Mucosa of descending colon (tissue), 3 donors: Measurements from ENCODE around the gene RSPH9. TPM values are rescaled to one million over a fixed set of nuclear protein-coding genes. Genes with fewer than 3 reads are reported as not detected.
"Not testable (repeated sequence)": the region's sequence is repeated elsewhere in the genome, so short reads cannot be mapped to it uniquely, and the experiment has no call there.

Source experiments
- ATAC-seq: fragments of 200-7000 bp; cut with Tn5 transposase; one replicate; pipeline ENCODE4 v1.9.1; 2020; ENCODE audit warnings: mild to moderate bottlenecking, moderate library complexity
- DNase-seq, 3 donors: peaks; one replicate each; pipeline ENCODE4 v3.0.0-alpha.2; 2020
- H3K36me3 ChIP-seq: fragments of 200-600 bp; one replicate; pipeline ENCODE4 v1.8.0; 2021; ENCODE audit warnings: low read depth, mild to moderate bottlenecking
- H3K4me1 ChIP-seq: fragments of 200-600 bp; one replicate; pipeline ENCODE4 v1.8.0; 2021; ENCODE audit warnings: low read depth, mild to moderate bottlenecking
- H3K4me3 ChIP-seq: fragments of 200-600 bp; one replicate; pipeline ENCODE4 v1.8.0; 2021; ENCODE audit warnings: mild to moderate bottlenecking
- H3K9me3 ChIP-seq: fragments of 200-600 bp; one replicate; pipeline ENCODE4 v1.8.0; 2021; ENCODE audit warnings: mild to moderate bottlenecking
- intact Hi-C, 2 donors: fragments of 100-400 bp; cut with DNase I in 1 of 2; cut with micrococcal nuclease in 1 of 2; formaldehyde crosslinking; loops; one replicate each; pipeline versions ENCODE4 v1.11.0 to v1.11.1; 2022; cut with DNase I, micrococcal nuclease
- total RNA-seq, 3 donors: library from RNA; stranded (reverse); fragmentation: NEBNext Ultra II Directional in 2 of 3; extraction: Animal tissue kit (Norgen Biotek cat#: 25700) in 2 of 3; gene quantifications; one replicate each; pipeline versions ENCODE4 v1.2.1 to v1.2.4, GENCODE V29; 2021 to 2023
- TF ChIP-seq, protein P1 (sequence below): fragments of 200-600 bp; IDR thresholded peaks from one replicate; pipeline ENCODE4 v1.8.0; 2022; ENCODE audit warnings: antibody characterized with exemption, mild to moderate bottlenecking
- donor health status: DM: no; HTN: no; CAD: no; lungs with moderate emphysema.
- donor health status: DM: no; HTN: no; CAD: no.
- donor health status: DM: no; HTN: yes; CAD: no.

RSPH9 gene
- total RNA-seq, 3 donors from 2014 or later = 0.12 TPM; not detected in 2

DNA sequence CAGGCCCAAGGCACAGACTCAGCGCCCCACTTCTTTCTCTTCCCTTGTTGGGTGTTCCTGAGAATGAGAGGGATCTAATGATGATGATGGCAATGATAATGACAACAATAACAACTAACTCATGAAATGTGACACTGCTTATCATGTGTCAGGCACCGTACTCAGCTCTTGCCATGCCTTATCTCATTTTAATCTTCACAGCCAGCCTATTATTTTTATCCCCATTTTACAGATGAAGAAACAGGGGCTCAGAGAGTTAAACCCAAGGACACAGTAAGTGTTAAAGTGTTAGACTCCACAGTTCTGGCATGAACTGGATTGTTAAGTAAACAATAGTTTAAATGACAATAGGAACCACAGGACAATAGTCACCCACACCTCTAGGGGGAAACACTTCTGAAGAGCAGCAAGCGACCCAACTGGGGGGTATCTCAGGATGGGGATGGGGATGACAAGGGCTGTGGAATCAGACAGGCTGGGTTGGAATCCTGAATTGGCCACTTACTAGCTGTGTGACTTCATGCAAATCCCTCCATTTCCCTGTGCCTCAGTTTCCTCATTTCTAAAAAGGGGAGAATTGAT is 12.5 kb downstream of the RSPH9 start:
- Histone ChIP-seq H3K9me3 (peaks cover 4% of the 10 kb centered on the region), H3K4me1 (no peaks in the 10 kb centered on the region), H3K4me3 (no peak overlapping the region), H3K36me3 (no peaks in the 10 kb centered on the region)
- TF ChIP-seq, protein P1, sequence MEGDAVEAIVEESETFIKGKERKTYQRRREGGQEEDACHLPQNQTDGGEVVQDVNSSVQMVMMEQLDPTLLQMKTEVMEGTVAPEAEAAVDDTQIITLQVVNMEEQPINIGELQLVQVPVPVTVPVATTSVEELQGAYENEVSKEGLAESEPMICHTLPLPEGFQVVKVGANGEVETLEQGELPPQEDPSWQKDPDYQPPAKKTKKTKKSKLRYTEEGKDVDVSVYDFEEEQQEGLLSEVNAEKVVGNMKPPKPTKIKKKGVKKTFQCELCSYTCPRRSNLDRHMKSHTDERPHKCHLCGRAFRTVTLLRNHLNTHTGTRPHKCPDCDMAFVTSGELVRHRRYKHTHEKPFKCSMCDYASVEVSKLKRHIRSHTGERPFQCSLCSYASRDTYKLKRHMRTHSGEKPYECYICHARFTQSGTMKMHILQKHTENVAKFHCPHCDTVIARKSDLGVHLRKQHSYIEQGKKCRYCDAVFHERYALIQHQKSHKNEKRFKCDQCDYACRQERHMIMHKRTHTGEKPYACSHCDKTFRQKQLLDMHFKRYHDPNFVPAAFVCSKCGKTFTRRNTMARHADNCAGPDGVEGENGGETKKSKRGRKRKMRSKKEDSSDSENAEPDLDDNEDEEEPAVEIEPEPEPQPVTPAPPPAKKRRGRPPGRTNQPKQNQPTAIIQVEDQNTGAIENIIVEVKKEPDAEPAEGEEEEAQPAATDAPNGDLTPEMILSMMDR = no peak
- ATAC-seq (no peak), DNase-seq (no peak)
- intact Hi-C loops = no loop called here

DNA sequence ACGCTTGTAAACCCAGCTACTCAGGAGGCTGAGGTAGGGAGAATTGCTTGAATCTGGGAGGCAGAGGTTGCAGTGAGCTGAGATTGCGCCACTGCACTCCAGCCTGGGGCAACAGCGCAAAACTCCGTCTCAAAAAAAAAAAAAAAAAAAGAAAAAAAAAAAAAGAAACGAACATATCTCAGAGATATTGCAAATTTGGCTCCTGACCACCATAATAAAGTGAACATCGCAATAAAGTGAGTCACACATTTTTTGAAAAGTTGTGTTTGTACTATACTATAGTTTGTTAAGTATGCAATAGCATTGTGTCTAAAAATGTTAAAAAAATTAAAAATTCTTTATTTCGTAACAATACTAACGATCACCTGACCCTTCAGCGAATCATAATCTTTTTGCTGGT is 13.3 kb downstream of the RSPH9 start:
- H3K4me1 ChIP-seq = no peaks in the 10 kb centered on the region
- no peak for DNase-seq

DNA sequence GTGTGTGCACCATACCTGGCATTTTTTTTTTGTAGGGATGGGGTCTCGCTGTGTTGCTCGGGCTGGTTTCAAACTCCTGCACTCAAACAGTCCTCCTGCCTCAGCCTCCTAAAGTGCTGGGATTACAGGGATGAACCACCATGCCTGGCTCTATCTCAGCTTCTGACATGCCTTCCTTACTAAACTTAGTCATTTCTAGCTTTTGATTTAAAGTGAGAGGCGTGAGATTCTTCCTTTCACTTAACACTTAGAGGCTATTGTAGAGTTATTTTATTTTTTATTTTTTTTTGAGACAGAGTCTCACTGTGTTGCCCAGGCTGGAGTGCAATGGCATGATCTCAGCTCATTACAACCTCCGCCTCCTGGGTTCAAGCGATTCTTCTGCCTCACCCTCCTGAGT is 18.1 kb downstream of the RSPH9 start:
- ATAC-seq, DNase-seq, H3K36me3 ChIP-seq, H3K4me3 ChIP-seq, H3K9me3 ChIP-seq: not testable (repeated sequence)
- intact Hi-C loops = loop anchor here in 1 of 2 donors (10.0 kb wide), 2 partner anchors 102 to 412 kb away; no protein-coding TSS in a partner anchor
- peaks cover 11% of the 10 kb centered on the region for H3K4me1 ChIP-seq

More for the DNA sequence above, 13.3 kb downstream of the RSPH9 start:
- no peak for ATAC-seq
- TF ChIP-seq, protein P1 = no peak
- no peaks in the 10 kb centered on the region for H3K36me3 ChIP-seq
- intact Hi-C loops = no loop called here
- H3K4me3 ChIP-seq = no peak overlapping the region
- H3K9me3 ChIP-seq = peaks cover 4% of the 10 kb centered on the region

DNA sequence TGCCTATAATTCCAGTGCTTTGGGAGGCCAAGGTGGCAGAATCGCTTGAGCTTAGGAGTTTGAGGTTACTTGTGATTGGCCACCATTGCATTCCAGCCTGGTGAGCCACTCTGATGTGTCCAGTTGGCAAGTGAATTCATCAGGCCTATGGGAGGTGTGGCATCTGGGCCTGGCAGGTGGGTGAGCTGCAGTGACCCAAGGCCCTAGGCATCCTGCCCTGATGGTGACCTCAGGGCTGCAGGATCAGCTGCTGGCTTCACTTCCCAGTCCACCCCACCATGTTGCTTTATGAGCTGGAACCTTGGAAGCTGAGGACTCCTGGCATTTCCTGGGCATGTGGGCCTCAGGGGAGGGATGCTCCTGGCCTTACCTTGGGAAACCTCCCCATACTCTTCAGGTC is 20.5 kb downstream of the RSPH9 start:
- Histone ChIP-seq H3K4me3 (no peak overlapping the region), H3K9me3 (peaks cover 4% of the 10 kb centered on the region), H3K36me3 (no peaks in the 10 kb centered on the region), H3K4me1 (peaks cover 18% of the 10 kb centered on the region)
- intact Hi-C loops = loop anchor here in 1 of 2 donors (10.0 kb wide), 2 partner anchors 99 to 409 kb away; no protein-coding TSS in a partner anchor
- no peak for DNase-seq
- TF ChIP-seq, protein P1 = no peak
- ATAC-seq = no peak

DNA sequence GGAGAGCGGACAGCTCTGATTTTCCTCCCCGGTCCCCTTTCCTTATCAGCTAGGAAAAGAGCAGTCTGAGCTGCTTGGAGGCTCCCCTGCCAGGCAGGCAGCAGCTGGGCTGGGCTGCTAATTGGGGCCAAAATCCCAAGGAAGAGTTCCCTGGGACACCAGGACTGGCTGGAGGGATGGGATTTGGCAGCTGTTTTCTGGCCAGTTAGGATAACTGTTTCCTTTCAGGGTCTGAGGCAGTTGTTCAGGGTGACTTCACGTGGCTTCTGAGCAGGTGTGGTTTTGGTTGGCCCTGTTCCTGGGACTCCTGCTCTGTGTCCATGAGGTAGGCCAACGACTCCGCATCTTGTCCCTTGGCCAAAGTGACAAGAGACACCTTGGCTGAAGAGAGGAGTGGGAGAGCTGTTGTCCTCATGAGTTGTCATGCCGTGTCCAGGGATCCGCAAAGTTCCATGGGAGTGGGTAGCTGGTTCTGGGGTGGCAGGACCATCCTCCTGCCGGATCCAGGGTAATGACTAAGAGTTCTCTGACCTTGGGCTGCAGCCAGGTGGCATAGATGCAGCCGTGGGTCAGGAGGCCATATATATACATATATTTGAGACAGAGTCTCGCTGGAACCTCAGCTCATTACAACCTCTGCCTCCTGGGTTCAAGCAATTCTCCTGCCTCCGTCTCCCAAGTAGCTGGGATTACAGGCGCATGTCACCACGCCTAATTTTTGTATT is 21.5 kb downstream of the RSPH9 start:
- DNase-seq = no peak
- TF ChIP-seq, protein P1 = no peak
- Histone ChIP-seq H3K9me3 (no peaks in the 10 kb centered on the region), H3K4me3 (no peak overlapping the region), H3K4me1 (peaks cover 20% of the 10 kb centered on the region), H3K36me3 (no peaks in the 10 kb centered on the region)
- intact Hi-C loops = loop anchor here in 1 of 2 donors (10.0 kb wide), 2 partner anchors 98 to 408 kb away; no protein-coding TSS in a partner anchor
- no peak for ATAC-seq
